PFSK-1 (cell line): ENCODE measurements around the gene RNF4.

Experiments used
- FOXP2 ChIP-seq: optimal IDR thresholded peaks from 2 replicates; pipeline ENCODE3; 2011; ENCODE audit warnings: borderline replicate concordance, control low read depth, inconsistent platforms; ENCODE audit not compliant: insufficient read depth; ENCODE audit errors: extremely low read length, extremely low read depth
- POLR2AphosphoS5 ChIP-seq: IDR thresholded peaks from 2 replicates; pipeline ENCODE4 v1.6.1; 2012; ENCODE audit warnings: low read depth, mild to moderate bottlenecking, control low read depth, low read length, moderate library complexity
- REST ChIP-seq, 2 experiments: IDR thresholded peaks; 2 replicates each; pipeline versions ENCODE4 v1.6.1 to v1.8.0; 2011 to 2012; ENCODE audit warnings: low read depth in 2 of 2, low read length in 2 of 2, control low read depth in 1 of 2, inconsistent platforms in 1 of 2, mild to moderate bottlenecking in 1 of 2, moderate library complexity in 1 of 2; ENCODE audit not compliant: insufficient read depth in 1 of 2
- SIN3A ChIP-seq: IDR thresholded peaks from 2 replicates; pipeline ENCODE4 v1.6.1; 2012; ENCODE audit warnings: mild to moderate bottlenecking, low read length, moderate library complexity, borderline replicate concordance; ENCODE audit not compliant: insufficient read depth
- TAF1 ChIP-seq: IDR thresholded peaks from 2 replicates; pipeline ENCODE4 v1.6.1; 2012; ENCODE audit warnings: low read length, control low read depth, borderline replicate concordance; ENCODE audit not compliant: insufficient read depth

The RNF4 gene

DNA sequence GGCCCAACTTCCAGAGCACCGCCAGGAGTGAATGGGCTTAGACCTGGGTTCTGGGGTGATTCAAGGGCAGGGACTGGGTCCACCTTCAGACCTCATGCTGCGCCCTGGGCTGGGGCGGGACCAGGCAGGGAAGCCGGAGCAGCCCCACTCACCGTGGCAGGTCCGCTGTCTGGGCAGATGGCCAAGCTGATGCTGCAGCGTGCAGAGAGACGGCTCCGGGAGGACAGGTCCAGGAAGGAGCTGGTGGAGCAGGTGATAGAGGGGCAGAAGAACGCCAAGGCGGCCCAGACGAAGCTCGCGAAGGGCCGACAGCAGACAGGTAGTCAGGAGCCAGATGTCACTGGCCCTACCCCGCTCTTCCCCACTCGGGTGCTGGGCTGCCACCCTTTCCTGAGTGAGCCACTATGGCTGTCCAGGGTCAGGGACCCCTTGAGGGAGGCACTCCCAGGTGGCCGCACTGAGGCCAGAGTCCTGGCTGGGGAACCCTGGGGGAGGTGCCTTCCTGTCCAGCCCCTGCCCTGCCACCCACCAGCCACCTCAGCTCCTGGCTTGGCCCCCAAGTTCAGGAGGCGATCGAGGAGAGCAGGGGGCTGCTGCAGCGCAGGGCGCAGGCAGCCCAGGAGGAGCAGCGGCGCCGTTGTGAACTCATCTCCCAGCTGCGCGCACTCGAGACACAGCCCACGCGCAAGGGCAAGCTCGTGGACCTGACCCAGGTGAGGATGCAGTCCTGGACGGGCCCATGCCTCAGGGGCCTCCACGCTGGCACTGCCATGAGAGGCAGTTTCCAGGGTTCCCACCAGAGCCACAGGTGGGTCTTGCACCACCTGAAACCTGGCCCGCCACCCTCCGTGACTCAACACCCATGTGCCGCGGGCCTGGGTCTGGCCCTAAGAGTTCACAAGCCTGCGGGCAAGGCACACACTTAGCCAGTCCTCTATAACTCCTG lies 10.1 kb upstream of the RNF4 start:
- TF ChIP-seq FOXP2 (no peak), POLR2AphosphoS5 (no peak), SIN3A (no peak), TAF1 (no peak), REST (IDR thresholded peaks at IDR 0.05; ENCODE audit: insufficient read depth in 1 of 2, low read depth in 2 of 2, low read length in 2 of 2) (no peak)

DNA sequence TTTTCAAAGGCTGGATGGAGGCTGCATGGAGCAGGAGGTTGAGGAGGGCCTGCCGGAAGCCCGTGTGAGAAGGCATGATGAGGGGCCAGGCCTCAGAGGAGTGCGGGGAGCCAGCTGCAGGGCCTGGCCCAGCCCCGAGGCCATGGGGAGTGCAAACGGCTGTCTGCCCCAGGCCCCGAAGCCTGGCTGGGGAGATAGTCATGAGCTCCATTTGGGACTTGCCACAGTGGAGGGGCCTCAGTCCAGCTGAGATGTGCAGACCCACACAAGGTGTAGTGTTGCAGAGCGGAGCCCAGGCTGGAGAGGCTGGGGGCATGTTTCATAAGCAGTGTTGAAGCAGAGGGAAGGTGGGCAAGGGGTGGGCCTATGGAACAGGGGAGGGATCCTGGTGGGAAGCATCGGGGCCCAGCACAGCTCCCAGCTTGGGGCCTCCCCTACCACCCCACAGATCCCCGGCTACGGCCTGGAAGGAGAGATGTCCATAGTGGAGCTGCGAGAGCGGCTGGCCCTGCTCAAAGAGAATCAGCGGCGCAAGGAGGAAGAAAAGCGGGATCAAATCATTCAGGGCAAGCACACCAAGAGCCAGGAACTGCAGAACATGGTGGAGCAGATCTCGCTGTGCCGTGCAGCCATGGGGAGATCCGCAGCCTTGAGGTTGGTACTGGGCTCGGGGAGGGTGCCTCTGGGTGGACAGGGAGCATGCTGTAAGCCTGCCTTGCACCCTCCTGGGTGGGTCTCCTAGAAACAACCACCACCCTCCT lies 9.1 kb upstream of the RNF4 start:
- TF ChIP-seq FOXP2 = no peak
- no peak for TF ChIP-seq REST (IDR thresholded peaks at IDR 0.05; ENCODE audit: insufficient read depth in 1 of 2, low read depth in 2 of 2, low read length in 2 of 2)
- no peak for TF ChIP-seq POLR2AphosphoS5
- no peak for TF ChIP-seq TAF1
- TF ChIP-seq SIN3A = no peak

DNA sequence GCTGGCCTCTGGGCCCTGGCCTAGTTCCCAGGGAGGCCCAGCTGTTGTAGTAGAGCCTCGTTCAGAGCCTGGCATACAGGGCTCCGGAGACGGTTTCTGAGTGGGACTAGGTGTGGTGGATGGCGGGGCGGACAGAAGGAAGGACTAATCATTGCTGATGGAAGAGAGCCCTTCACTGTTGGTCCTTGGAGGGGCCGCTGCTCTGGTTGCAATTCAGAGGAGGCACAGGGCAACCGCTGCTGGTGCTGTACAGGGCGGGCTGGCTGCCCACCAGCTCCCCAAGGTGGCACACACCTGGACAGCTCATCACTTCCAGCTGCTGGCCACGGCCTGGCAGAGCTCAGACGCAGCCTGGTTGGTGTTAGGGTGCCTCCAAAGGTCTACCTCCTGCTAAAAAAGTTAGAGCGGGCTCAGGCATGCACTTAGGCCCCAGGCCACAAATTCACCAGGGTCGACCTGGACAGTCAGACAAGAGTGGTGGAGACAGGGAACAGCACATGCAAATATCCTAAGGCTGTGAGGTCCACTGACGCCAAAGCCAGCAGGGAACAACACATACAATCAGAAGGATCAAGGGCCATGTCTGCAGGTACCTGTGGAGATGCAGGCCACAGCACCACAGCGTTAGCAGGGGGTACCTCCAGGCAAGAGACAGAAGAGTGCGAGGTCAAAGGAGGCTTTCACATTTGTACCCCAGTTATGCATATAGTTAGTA lies 7.5 kb upstream of the RNF4 start:
- no peak for TF ChIP-seq TAF1
- no peak for TF ChIP-seq REST (IDR thresholded peaks at IDR 0.05; ENCODE audit: insufficient read depth in 1 of 2, low read depth in 2 of 2, low read length in 2 of 2)
- TF ChIP-seq POLR2AphosphoS5 = no peak
- TF ChIP-seq SIN3A = no peak
- TF ChIP-seq FOXP2 = no peak

- TF ChIP-seq SIN3A (no peak), TAF1 (no peak)
Observed at GRCh38 chr4:2462218-2462991, 6.5 kb upstream of the RNF4 start.
